ENCODE data around the gene PPAN.

DNA sequence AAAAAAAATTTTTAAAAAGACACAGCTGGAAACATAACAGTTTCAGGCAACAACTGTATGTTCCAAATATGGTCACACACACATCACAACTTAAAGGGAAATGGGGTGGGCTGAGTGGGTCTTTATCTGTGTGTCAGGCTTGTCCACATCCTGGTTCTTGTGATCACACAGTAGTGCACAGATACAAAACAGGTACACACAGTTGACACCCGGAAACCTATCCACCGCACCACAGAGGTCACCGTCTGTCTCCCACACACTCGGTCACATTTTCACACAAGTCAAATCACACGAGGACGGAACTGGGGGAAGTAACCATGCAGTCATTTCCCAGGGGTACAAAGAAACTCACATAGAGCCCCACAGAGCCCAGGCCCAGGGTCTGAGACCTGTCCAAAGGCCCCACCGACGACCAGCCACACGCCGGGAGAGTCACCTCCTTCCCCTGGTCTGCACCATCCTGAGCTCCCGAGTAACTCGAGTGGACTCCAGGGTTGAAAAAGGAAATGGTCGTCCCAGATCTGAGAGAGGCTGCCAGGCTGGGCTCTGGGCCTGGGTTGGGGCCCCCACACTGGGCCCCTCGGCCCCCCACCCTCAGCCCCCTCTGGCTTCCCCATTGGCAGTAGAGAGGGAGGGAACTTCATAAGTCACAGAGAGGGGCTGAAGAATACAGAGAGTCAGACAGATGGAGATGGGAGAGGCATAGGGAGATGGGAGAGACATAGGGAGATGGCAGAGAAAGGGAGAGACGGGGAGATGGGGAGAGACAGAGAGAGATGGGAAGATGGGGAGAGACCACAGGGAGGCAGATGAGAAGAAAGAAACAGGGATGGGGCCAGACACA, 1.3 kb upstream of the PPAN start:
- TF ChIP-seq ZNF565 (CRISPR knock-in tag; conservative IDR thresholded peaks at IDR 0.05; ENCODE audit: low read depth) (no peak), ARNTL (CRISPR knock-in tag; IDR thresholded peaks at IDR 0.05; ENCODE audit: borderline replicate concordance, low read depth) (no peak), TCF4 (CRISPR knock-in tag; IDR thresholded peaks at IDR 0.05; ENCODE audit: borderline replicate concordance) (no peak), RARB (CRISPR knock-in tag; IDR thresholded peaks at IDR 0.05) (no peak), BACH2 (CRISPR knock-in tag; IDR thresholded peaks at IDR 0.05; ENCODE audit: borderline replicate concordance) (no peak), SNAI2 (CRISPR knock-in tag; IDR thresholded peaks at IDR 0.05) (no peak), ESRRG (CRISPR knock-in tag; IDR thresholded peaks at IDR 0.05) (no peak), CSDC2 (CRISPR knock-in tag; IDR thresholded peaks at IDR 0.05) (no peak), ZC3H10 (CRISPR knock-in tag; IDR thresholded peaks at IDR 0.05) (no peak), ZNF70 (CRISPR knock-in tag; IDR thresholded peaks at IDR 0.05) (no peak), OSR1 (CRISPR knock-in tag; IDR thresholded peaks at IDR 0.05) (no peak)
- TF ChIP-seq, protein P1, sequence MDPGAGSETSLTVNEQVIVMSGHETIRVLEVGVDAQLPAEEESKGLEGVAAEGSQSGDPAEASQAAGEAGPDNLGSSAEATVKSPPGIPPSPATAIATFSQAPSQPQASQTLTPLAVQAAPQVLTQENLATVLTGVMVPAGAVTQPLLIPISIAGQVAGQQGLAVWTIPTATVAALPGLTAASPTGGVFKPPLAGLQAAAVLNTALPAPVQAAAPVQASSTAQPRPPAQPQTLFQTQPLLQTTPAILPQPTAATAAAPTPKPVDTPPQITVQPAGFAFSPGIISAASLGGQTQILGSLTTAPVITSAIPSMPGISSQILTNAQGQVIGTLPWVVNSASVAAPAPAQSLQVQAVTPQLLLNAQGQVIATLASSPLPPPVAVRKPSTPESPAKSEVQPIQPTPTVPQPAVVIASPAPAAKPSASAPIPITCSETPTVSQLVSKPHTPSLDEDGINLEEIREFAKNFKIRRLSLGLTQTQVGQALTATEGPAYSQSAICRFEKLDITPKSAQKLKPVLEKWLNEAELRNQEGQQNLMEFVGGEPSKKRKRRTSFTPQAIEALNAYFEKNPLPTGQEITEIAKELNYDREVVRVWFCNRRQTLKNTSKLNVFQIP (CRISPR knock-in tag; IDR thresholded peaks at IDR 0.05; ENCODE audit: borderline replicate concordance, low read depth) = no peak
- TF ChIP-seq, protein P2, sequence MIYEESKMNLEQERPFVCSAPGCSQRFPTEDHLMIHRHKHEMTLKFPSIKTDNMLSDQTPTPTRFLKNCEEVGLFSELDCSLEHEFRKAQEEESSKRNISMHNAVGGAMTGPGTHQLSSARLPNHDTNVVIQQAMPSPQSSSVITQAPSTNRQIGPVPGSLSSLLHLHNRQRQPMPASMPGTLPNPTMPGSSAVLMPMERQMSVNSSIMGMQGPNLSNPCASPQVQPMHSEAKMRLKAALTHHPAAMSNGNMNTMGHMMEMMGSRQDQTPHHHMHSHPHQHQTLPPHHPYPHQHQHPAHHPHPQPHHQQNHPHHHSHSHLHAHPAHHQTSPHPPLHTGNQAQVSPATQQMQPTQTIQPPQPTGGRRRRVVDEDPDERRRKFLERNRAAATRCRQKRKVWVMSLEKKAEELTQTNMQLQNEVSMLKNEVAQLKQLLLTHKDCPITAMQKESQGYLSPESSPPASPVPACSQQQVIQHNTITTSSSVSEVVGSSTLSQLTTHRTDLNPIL (CRISPR knock-in tag; IDR thresholded peaks at IDR 0.05; ENCODE audit: low read depth) = no peak
- TF ChIP-seq, protein P3, sequence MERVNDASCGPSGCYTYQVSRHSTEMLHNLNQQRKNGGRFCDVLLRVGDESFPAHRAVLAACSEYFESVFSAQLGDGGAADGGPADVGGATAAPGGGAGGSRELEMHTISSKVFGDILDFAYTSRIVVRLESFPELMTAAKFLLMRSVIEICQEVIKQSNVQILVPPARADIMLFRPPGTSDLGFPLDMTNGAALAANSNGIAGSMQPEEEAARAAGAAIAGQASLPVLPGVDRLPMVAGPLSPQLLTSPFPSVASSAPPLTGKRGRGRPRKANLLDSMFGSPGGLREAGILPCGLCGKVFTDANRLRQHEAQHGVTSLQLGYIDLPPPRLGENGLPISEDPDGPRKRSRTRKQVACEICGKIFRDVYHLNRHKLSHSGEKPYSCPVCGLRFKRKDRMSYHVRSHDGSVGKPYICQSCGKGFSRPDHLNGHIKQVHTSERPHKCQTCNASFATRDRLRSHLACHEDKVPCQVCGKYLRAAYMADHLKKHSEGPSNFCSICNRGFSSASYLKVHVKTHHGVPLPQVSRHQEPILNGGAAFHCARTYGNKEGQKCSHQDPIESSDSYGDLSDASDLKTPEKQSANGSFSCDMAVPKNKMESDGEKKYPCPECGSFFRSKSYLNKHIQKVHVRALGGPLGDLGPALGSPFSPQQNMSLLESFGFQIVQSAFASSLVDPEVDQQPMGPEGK (CRISPR knock-in tag; IDR thresholded peaks at IDR 0.05; ENCODE audit: borderline replicate concordance) = no peak
